Endothelial cell of umbilical vein (primary cell): ENCODE measurements around the gene NTSR1. TPM values are rescaled to one million over a fixed set of nuclear protein-coding genes. Genes with fewer than 3 reads are reported as not detected.

Source experiments
- BruUV-seq: library from RNA; stranded (reverse); fragments of 400-500 nt; replicated peaks from 2 replicates; lab custom pipeline; 2021; lab: Mats Ljungman, UMichigan
- CTCF ChIA-PET: fragments of 300-600, 350-600 bp; sonication (Branson Sonifier 250); formaldehyde crosslinking; loops from one replicate; lab custom pipeline; 2021; ENCODE audit warnings: antibody characterized with exemption, inconsistent platforms; lab: Charles Lee
- POLR2A ChIA-PET: fragments of 300-600, 350-600 bp; sonication (Branson Sonifier 250); formaldehyde crosslinking; loops from one replicate; lab custom pipeline; 2021; ENCODE audit warnings: antibody characterized with exemption, inconsistent platforms; lab: Charles Lee
- DNase-seq: peaks from one replicate; pipeline ENCODE4 v3.0.0-alpha.2; 2011; ENCODE audit warnings: low read depth, low spot score
- FAIRE-seq: peaks from 2 replicates; lab custom pipeline; 2011; peaks lifted over from hg19 to GRCh38; lab: Jason Lieb, UNC
- H2AFZ ChIP-seq: 2 replicates; pipeline ENCODE4 v1.6.0; 2012; ENCODE audit warnings: low read depth, low read length, control low read depth, inconsistent platforms
- H3K27ac ChIP-seq: 2 replicates; pipeline ENCODE4 v1.5.1; 2011; ENCODE audit warnings: low read depth, mild to moderate bottlenecking, control low read depth, low read length, moderate library complexity; ENCODE audit not compliant: insufficient read depth
- H3K27me3 ChIP-seq, 2 experiments: 2 replicates each; pipeline versions ENCODE4 v1.6.0 to v1.6.1; 2011; ENCODE audit warnings: low read length in 2 of 2, mixed read lengths in 1 of 2; ENCODE audit not compliant: control insufficient read depth in 2 of 2, insufficient read depth in 2 of 2
- H3K36me3 ChIP-seq, 2 experiments: 2 replicates in 1 of 2; 3 replicates in 1 of 2; pipeline ENCODE4 v1.5.1; 2011; ENCODE audit warnings: low read length in 2 of 2, mild to moderate bottlenecking in 1 of 2, moderate library complexity in 1 of 2; ENCODE audit not compliant: control insufficient read depth in 2 of 2, insufficient read depth in 2 of 2; ENCODE audit errors: extremely low read depth in 1 of 2
- H3K4me1 ChIP-seq: 3 replicates; pipeline ENCODE4 v1.5.1; 2011; ENCODE audit warnings: mild to moderate bottlenecking, low read length; ENCODE audit not compliant: control insufficient read depth, insufficient read depth; ENCODE audit errors: extremely low read depth
- H3K4me2 ChIP-seq: 2 replicates; pipeline ENCODE4 v1.6.1; 2011; ENCODE audit warnings: low read length, control low read depth, mixed read lengths; ENCODE audit not compliant: insufficient read depth
- H3K4me3 ChIP-seq, 3 experiments: fragments of 200-600 bp in 1 of 3; sonication (generic), shearing (Covaris generic) in 1 of 3; replicated peaks in 1 of 3; 2 replicates each; pipeline ENCODE4 v1.5.1; 2011 to 2016; ENCODE audit warnings: control low read depth in 3 of 3, low read length in 3 of 3, mild to moderate bottlenecking in 2 of 3, inconsistent platforms in 1 of 3, low read depth in 1 of 3, moderate library complexity in 1 of 3; ENCODE audit not compliant: insufficient read depth in 1 of 3
- H3K79me2 ChIP-seq: 2 replicates; pipeline ENCODE4 v1.6.0; 2012; ENCODE audit warnings: low read length, inconsistent platforms; ENCODE audit not compliant: control insufficient read depth, insufficient read depth
- H3K9ac ChIP-seq: replicated peaks from 2 replicates; pipeline ENCODE3; 2011; ENCODE audit warnings: low read length, control low read depth; ENCODE audit not compliant: insufficient read depth; ENCODE audit errors: extremely low read depth
- H3K9me1 ChIP-seq: replicated peaks from 3 replicates; pipeline ENCODE4 v1.6.0; 2011; ENCODE audit warnings: mild to moderate bottlenecking, low read length; ENCODE audit not compliant: control insufficient read depth, insufficient read depth; ENCODE audit errors: extremely low read depth
- H3K9me3 ChIP-seq: replicated peaks from 2 replicates; pipeline ENCODE4 v1.5.1; 2012; ENCODE audit warnings: low read length, inconsistent platforms; ENCODE audit not compliant: control insufficient read depth, insufficient read depth
- H4K20me1 ChIP-seq: replicated peaks from 2 replicates; pipeline ENCODE3; 2011; ENCODE audit warnings: mild to moderate bottlenecking, low read length; ENCODE audit not compliant: control insufficient read depth, insufficient read depth; ENCODE audit errors: extremely low read depth
- EZH2 ChIP-seq: IDR thresholded peaks from 2 replicates; pipeline ENCODE4 v1.6.1; 2012; ENCODE audit warnings: borderline replicate concordance, low read depth, mild to moderate bottlenecking, moderate library complexity, low read length, inconsistent platforms; ENCODE audit not compliant: severe bottlenecking
- FOS ChIP-seq: IDR thresholded peaks from 2 replicates; pipeline ENCODE4 v1.6.1; 2011; ENCODE audit warnings: mild to moderate bottlenecking, low read length, moderate library complexity, borderline replicate concordance; ENCODE audit not compliant: insufficient read depth
- GATA2 ChIP-seq: IDR thresholded peaks from 2 replicates; pipeline ENCODE4 v1.7.0; 2011; ENCODE audit warnings: low read depth, mild to moderate bottlenecking, moderate library complexity, mixed read lengths, low read length; ENCODE audit not compliant: insufficient read length, insufficient read depth
- JUN ChIP-seq: IDR thresholded peaks from 2 replicates; pipeline ENCODE4 v1.6.1; 2011; ENCODE audit warnings: borderline replicate concordance, low read depth; ENCODE audit not compliant: insufficient read length, insufficient read depth
- MYC ChIP-seq: IDR thresholded peaks from one replicate; pipeline ENCODE4 v1.6.1; 2011; ENCODE audit warnings: mild to moderate bottlenecking, low read depth, low read length
- POLR2A ChIP-seq: IDR thresholded peaks from 2 replicates; pipeline ENCODE4 v1.6.1; 2012; ENCODE audit warnings: low read depth, mild to moderate bottlenecking, control low read depth, low read length
- POLR2AphosphoS5 ChIP-seq: IDR thresholded peaks from 2 replicates; pipeline ENCODE4 v1.6.1; 2012; ENCODE audit warnings: low read depth, mild to moderate bottlenecking, control low read depth, low read length, moderate library complexity; ENCODE audit not compliant: insufficient read depth
- dilution Hi-C: fragments of 300-500 bp; cut with MboI; formaldehyde crosslinking; loops from one replicate; pipeline ENCODE4 v1.15.0; 2019; ENCODE audit warnings: low sequenced_read_pairs; ENCODE audit not compliant: extremely low pct_ligation_motif_present
- intact Hi-C: fragments of 100-400 bp; cut with micrococcal nuclease; formaldehyde crosslinking; loops from one replicate; pipeline ENCODE4 v1.10.0; 2022
- polyA plus RNA-seq, 4 experiments: library from polyadenylated mRNA; depleted of rRNA in 3 of 4; stranded (reverse) in 3 of 4; unstranded in 1 of 4; fragments of >200 nt; gene quantifications; 2 replicates each; pipeline versions ENCODE4 v1.2.1 to v1.2.3, GENCODE V29; 2011 to 2012; ENCODE audit warnings: missing spikeins in 1 of 4
- total RNA-seq: library from RNA; stranded (reverse); gene quantifications from 2 replicates; pipeline ENCODE4 v1.2.3, GENCODE V29; 2021
- TF ChIP-seq, protein P1 (sequence below): IDR thresholded peaks from 2 replicates; pipeline ENCODE4 v1.6.1; 2011; ENCODE audit not compliant: insufficient read depth, insufficient read length
- TF ChIP-seq, protein P2 (sequence below), 2 donors: IDR thresholded peaks; 1 replicate in 1 of 2; 2 replicates in 1 of 2; pipeline ENCODE4 v1.5.1; 2011; ENCODE audit warnings: low read length in 2 of 2, mild to moderate bottlenecking in 2 of 2, moderate library complexity in 2 of 2, control low read depth in 1 of 2, inconsistent platforms in 1 of 2, low read depth in 1 of 2; ENCODE audit not compliant: insufficient read depth in 1 of 2; ENCODE audit errors: extremely low read depth in 1 of 2

NTSR1 gene
- total and polyA plus RNA-seq, 2 donors (not counting 3 experiments of a cell fraction or from before 2014, with no cell fraction given), result 0.14 to 2.1 TPM

DNA sequence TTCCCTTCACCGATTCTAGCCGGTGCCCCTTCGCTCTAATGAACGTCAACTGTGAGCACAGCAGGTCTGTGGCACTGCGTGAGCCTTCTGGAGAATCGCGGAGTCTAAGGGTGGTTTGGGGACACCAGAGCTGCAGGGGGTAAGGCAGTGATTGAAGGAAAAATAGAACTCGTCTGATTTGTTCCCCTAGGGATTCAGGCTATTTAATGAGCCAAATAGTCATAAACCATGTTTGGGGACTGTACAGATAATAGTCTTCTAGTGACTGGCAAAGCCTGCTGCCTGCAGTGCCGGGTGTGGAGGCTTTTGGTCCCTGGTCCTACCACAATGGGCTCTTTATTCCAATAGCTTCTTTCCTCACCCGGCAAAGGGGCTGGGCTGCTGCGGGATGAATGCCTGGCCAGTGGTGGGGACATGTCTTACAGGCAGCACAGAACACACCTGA, 11.1 kb upstream of the NTSR1 start:
- no peak for TF ChIP-seq POLR2AphosphoS5
- no peaks in the 10 kb centered on the region for H3K36me3 ChIP-seq
- no peak overlapping the region for H3K4me2 ChIP-seq
- H3K4me1 ChIP-seq, result no peaks in the 10 kb centered on the region
- H3K9me3 ChIP-seq, result no peaks in the 10 kb centered on the region
- H3K79me2 ChIP-seq, result no peaks in the 10 kb centered on the region
- no peaks in the 10 kb centered on the region for H3K27me3 ChIP-seq
- FAIRE-seq (no peak), DNase-seq (no peak)
- no peak overlapping the region for H3K9ac ChIP-seq
- no peaks in the 10 kb centered on the region for H3K9me1 ChIP-seq
- no peak overlapping the region for H3K27ac ChIP-seq
- dilution Hi-C loops, result no loop called here
- intact Hi-C loops, result no loop called here
- POLR2A ChIA-PET, result interaction anchor here (0.6 kb wide), 1 partner anchor 311 kb away, joined by 6 read pairs; the partner anchor contains the start of gene RPS21
- no peaks in the 10 kb centered on the region for H4K20me1 ChIP-seq
- H2AFZ ChIP-seq, result no peak overlapping the region
- no TSS peak for BruUV-seq
- CTCF ChIA-PET, result interaction anchor here (0.8 to 1.6 kb wide), 4 partner anchors 9 to 95 kb away, joined by 3 to 6 read pairs (median 4); no protein-coding TSS in a partner anchor
- no peak overlapping the region for H3K4me3 ChIP-seq

DNA sequence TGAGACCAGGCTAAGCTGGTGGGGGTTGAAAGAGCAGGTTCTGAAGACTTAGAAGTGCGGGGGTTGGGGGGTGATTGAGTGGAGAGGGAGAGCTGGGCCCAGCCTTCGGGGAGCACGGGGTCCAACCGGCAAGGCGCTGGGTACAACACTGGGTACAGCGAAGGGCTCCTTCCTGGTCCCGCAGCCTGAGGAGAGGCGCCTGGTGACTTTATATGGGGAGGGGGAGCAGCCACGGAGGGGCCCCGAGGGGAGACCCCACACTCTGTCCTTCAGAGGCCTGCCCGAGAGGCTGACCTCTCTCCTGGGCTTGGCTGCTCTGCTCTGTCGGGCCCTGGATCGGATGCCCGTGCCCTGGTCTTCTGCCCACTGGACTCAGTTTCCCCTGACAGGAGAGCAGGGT, 10.4 kb upstream of the NTSR1 start:
- TF ChIP-seq, protein P1, sequence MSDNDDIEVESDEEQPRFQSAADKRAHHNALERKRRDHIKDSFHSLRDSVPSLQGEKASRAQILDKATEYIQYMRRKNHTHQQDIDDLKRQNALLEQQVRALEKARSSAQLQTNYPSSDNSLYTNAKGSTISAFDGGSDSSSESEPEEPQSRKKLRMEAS, result no peak
- TF ChIP-seq POLR2A (no peak), FOS (no peak), POLR2AphosphoS5 (no peak), JUN (no peak), EZH2 (no peak), GATA2 (no peak), MYC (no peak)
- TF ChIP-seq, protein P2, sequence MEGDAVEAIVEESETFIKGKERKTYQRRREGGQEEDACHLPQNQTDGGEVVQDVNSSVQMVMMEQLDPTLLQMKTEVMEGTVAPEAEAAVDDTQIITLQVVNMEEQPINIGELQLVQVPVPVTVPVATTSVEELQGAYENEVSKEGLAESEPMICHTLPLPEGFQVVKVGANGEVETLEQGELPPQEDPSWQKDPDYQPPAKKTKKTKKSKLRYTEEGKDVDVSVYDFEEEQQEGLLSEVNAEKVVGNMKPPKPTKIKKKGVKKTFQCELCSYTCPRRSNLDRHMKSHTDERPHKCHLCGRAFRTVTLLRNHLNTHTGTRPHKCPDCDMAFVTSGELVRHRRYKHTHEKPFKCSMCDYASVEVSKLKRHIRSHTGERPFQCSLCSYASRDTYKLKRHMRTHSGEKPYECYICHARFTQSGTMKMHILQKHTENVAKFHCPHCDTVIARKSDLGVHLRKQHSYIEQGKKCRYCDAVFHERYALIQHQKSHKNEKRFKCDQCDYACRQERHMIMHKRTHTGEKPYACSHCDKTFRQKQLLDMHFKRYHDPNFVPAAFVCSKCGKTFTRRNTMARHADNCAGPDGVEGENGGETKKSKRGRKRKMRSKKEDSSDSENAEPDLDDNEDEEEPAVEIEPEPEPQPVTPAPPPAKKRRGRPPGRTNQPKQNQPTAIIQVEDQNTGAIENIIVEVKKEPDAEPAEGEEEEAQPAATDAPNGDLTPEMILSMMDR (IDR thresholded peaks at IDR 0.05; ENCODE audit: extremely low read depth in 1 of 2, insufficient read depth in 1 of 2, low read depth in 1 of 2, low read length in 2 of 2), result no peak
- POLR2A ChIA-PET, result interaction anchor here (0.7 kb wide), 1 partner anchor 10 kb away, joined by 3 read pairs; no protein-coding TSS in a partner anchor
- DNase-seq (no peak), FAIRE-seq (no peak)
- Histone ChIP-seq H4K20me1 (no peaks in the 10 kb centered on the region), H3K9me3 (no peaks in the 10 kb centered on the region), H3K27ac (no peak overlapping the region), H2AFZ (no peak overlapping the region), H3K36me3 (no peaks in the 10 kb centered on the region), H3K27me3 (no peaks in the 10 kb centered on the region), H3K4me2 (no peak overlapping the region), H3K79me2 (no peaks in the 10 kb centered on the region), H3K9me1 (no peaks in the 10 kb centered on the region), H3K9ac (no peak overlapping the region), H3K4me3 (no peak overlapping the region), H3K4me1 (peaks cover 5% of the 10 kb centered on the region)
- dilution Hi-C loops, result no loop called here
- CTCF ChIA-PET, result interaction anchor here (1.3 to 1.7 kb wide), 4 partner anchors 9 to 94 kb away, joined by 3 to 7 read pairs (median 6); partner anchors contain the start of gene NTSR1
- BruUV-seq, result no TSS peak
- intact Hi-C loops, result no loop called here
